Glomerular endothelial cell (primary cell): ENCODE data around the gene NOD2. TPM values are rescaled to one million over a fixed set of nuclear protein-coding genes. Genes with fewer than 3 reads are reported as not detected.

Experiments
- DNase-seq: peaks from one replicate; pipeline ENCODE4 v3.0.0-alpha.2; 2011; ENCODE audit warnings: low read depth, low spot score; ENCODE audit errors: extremely low read depth
- total RNA-seq: library from RNA; depleted of rRNA; stranded (reverse); fragments of >200 nt; gene quantifications from 2 replicates; pipeline ENCODE4 v1.2.3, GENCODE V29; 2015

NOD2 gene
- total RNA-seq, 1 donor from 2014 or later, result 0.23 TPM

GRCh38 chr16:50778284-50779163 is 85.1 kb downstream of the NOD2 start:
- DNase-seq, result no peak

GRCh38 chr16:50781043-50781442 is 87.6 kb downstream of the NOD2 start:
- no peak for DNase-seq

- DNase-seq, result no peak
Observed at GRCh38 chr16:50781518-50781917, 88.1 kb downstream of the NOD2 start.

Other genes with a start within 250 kb of the NOD2 start
- gene NKD1, start 145.2 kb upstream of the NOD2 start, total RNA-seq, result under 0.01 TPM in 1 of 2 replicates, not detected in the other
- 0.73 TPM in 1 of 2 replicates, not detected in the other for gene SNX20, start 12.3 kb upstream of the NOD2 start, total RNA-seq
- 20.4 and 31.6 TPM in 2 replicates for gene CYLD, start 48.5 kb downstream of the NOD2 start, total RNA-seq